Measurements from ENCODE around the gene HLA-DRB1.
A peak's percentile ranks its signal among the peaks of the same experiment; 100 is the strongest.

- no peak for TF ChIP-seq CTCF (IDR thresholded peaks at IDR 0.05)
- no peak for TF ChIP-seq POLR2A (IDR thresholded peaks at IDR 0.05)
- peak in 2 of 4 donors; percentile 54 to 63 for TF ChIP-seq POLR2AphosphoS5 (IDR thresholded peaks at IDR 0.05)
- no peak for TF ChIP-seq EP300 (IDR thresholded peaks at IDR 0.05)
Observed at GRCh38 chr6:32637219-32637880, 47.7 kb upstream of the HLA-DRB1 start, which contains the start of gene HLA-DQA1.
